DMS53 treated with DMSO at 0.1 percent for 48 hours (cell line): ENCODE results near the gene MED9.
A peak's percentile ranks its signal among the peaks of the same experiment; 100 is the strongest.
"Not testable (repeated sequence)": the region's sequence is repeated elsewhere in the genome, so short reads cannot be mapped to it uniquely, and the experiment has no call there.

Experiments used
- DNase-seq: peaks from one replicate; lab custom pipeline; 2025; ENCODE audit not compliant: unreplicated experiment; lab: John Stamatoyannopoulos, UW

Gene MED9

GRCh38 chr17:17454700-17455099, 22.1 kb upstream of the MED9 start:
- DNase-seq: peak; percentile 26

GRCh38 chr17:17455173-17455572, 21.6 kb upstream of the MED9 start:
- DNase-seq: no peak

GRCh38 chr17:17456251-17456650, 20.5 kb upstream of the MED9 start:
- no peak for DNase-seq

- DNase-seq: no peak
These were observed 19.1 kb upstream of the MED9 start for GRCh38 chr17:17457680-17458079.

- DNase-seq: no peak
These were observed 16.8 kb upstream of the MED9 start for GRCh38 chr17:17460038-17460437.

- no peak for DNase-seq
These were observed 14.6 kb upstream of the MED9 start for GRCh38 chr17:17462048-17462824.

- no peak for DNase-seq
These were observed 13.0 kb upstream of the MED9 start for GRCh38 chr17:17463821-17464220.

GRCh38 chr17:17465878-17466277, 10.9 kb upstream of the MED9 start:
- DNase-seq: not testable (repeated sequence)

- no peak for DNase-seq
These were observed 10.3 kb upstream of the MED9 start for GRCh38 chr17:17466511-17466910.

- no peak for DNase-seq
These were observed 9.8 kb upstream of the MED9 start for GRCh38 chr17:17467016-17467415.

GRCh38 chr17:17467720-17468119, 9.1 kb upstream of the MED9 start:
- DNase-seq: no peak

GRCh38 chr17:17468217-17469010, 8.4 kb upstream of the MED9 start:
- no peak for DNase-seq

GRCh38 chr17:17469358-17469757, 7.4 kb upstream of the MED9 start:
- DNase-seq: no peak

- DNase-seq: no peak
These were observed 6.8 kb upstream of the MED9 start for GRCh38 chr17:17469996-17470395.

- no peak for DNase-seq
These were observed 4.4 kb upstream of the MED9 start for GRCh38 chr17:17472333-17472920.

- no peak for DNase-seq
These were observed 2.5 kb upstream of the MED9 start for GRCh38 chr17:17474341-17474740.

GRCh38 chr17:17479209-17479608, 2.4 kb downstream of the MED9 start:
- DNase-seq: no peak

GRCh38 chr17:17480593-17481148, 3.9 kb downstream of the MED9 start:
- no peak for DNase-seq

GRCh38 chr17:17481860-17482259, 5.1 kb downstream of the MED9 start:
- no peak for DNase-seq

GRCh38 chr17:17484451-17484899, 7.7 kb downstream of the MED9 start:
- DNase-seq: no peak

- DNase-seq: no peak
These were observed 8.6 kb downstream of the MED9 start for GRCh38 chr17:17485420-17485819.

GRCh38 chr17:17486416-17486815, 9.6 kb downstream of the MED9 start:
- not testable (repeated sequence) for DNase-seq
